Liver (tissue), 9 donors: ENCODE results near the gene TMEM220. TPM values are rescaled to one million over a fixed set of nuclear protein-coding genes. Genes with fewer than 3 reads are reported as not detected.
"Not testable (repeated sequence)": the region's sequence is repeated elsewhere in the genome, so short reads cannot be mapped to it uniquely, and the experiment has no call there.

ENCODE experiments used
- DNase-seq: peaks from one replicate; pipeline ENCODE4 v3.0.0-alpha.2; 2017; ENCODE audit warnings: low spot score
- H3K27ac ChIP-seq, 2 donors: one replicate each; pipeline ENCODE4 v1.7.0; 2013; ENCODE audit warnings: inconsistent platforms in 2 of 2, low read length in 2 of 2, control low read depth in 1 of 2, low read depth in 1 of 2, mild to moderate bottlenecking in 1 of 2
- H3K27me3 ChIP-seq, 4 donors: one replicate each; pipeline versions ENCODE4 v1.6.1 to v1.7.0; 2013; ENCODE audit warnings: low read length in 3 of 4, inconsistent platforms in 1 of 4, mild to moderate bottlenecking in 1 of 4, moderate library complexity in 1 of 4; ENCODE audit not compliant: control insufficient read depth in 4 of 4, insufficient read depth in 4 of 4
- H3K36me3 ChIP-seq, 4 donors: one replicate each; pipeline versions ENCODE4 v1.6.1 to v1.7.0; 2013; ENCODE audit warnings: low read length in 3 of 4, mild to moderate bottlenecking in 3 of 4, low read depth in 1 of 4, moderate library complexity in 1 of 4; ENCODE audit not compliant: control insufficient read depth in 4 of 4, insufficient read depth in 3 of 4
- H3K4me1 ChIP-seq, 4 donors: one replicate each; pipeline versions ENCODE4 v1.6.1 to v1.7.0; 2013; ENCODE audit warnings: low read length in 3 of 4, mild to moderate bottlenecking in 3 of 4, moderate library complexity in 1 of 4; ENCODE audit not compliant: control insufficient read depth in 4 of 4, insufficient read depth in 4 of 4
- H3K4me3 ChIP-seq, 3 donors: one replicate each; pipeline versions ENCODE4 v1.6.1 to v1.7.0; 2013; ENCODE audit warnings: low read length in 3 of 3, control low read depth in 1 of 3, low read depth in 1 of 3, mild to moderate bottlenecking in 1 of 3
- H3K9ac ChIP-seq, 2 donors: one replicate each; pipeline ENCODE4 v1.7.0; 2013; ENCODE audit warnings: low read length in 2 of 2, mild to moderate bottlenecking in 2 of 2, moderate library complexity in 2 of 2, control low read depth in 1 of 2, low read depth in 1 of 2
- H3K9me3 ChIP-seq, 4 donors: one replicate each; pipeline versions ENCODE4 v1.6.1 to v1.7.0; 2013; ENCODE audit warnings: low read length in 3 of 4; ENCODE audit not compliant: control insufficient read depth in 4 of 4
- ATF3 ChIP-seq: IDR thresholded peaks from 2 replicates; pipeline ENCODE4 v1.6.1; 2016; ENCODE audit warnings: antibody characterized with exemption
- CTCF ChIP-seq: fragments of 150-350 bp; IDR thresholded peaks from 2 replicates; pipeline ENCODE4 v1.5.1; 2017; ENCODE audit warnings: improper control_type of control experiment, low read depth, low read length; ENCODE audit not compliant: missing input control
- EGR1 ChIP-seq, 2 donors: IDR thresholded peaks; 2 replicates each; pipeline ENCODE4 v1.6.1; 2016 to 2018; ENCODE audit warnings: antibody characterized with exemption in 2 of 2, low read depth in 2 of 2
- FOXA1 ChIP-seq: IDR thresholded peaks from 2 replicates; pipeline ENCODE4 v1.6.1; 2016; ENCODE audit warnings: antibody characterized with exemption
- FOXA2 ChIP-seq: IDR thresholded peaks from 2 replicates; pipeline ENCODE4 v1.6.1; 2016; ENCODE audit warnings: antibody characterized with exemption
- GABPA ChIP-seq, 2 donors: IDR thresholded peaks in 1 of 2; conservative IDR thresholded peaks in 1 of 2; 2 replicates each; pipeline ENCODE4 v1.6.1; 2016; ENCODE audit warnings: antibody characterized with exemption in 2 of 2, mild to moderate bottlenecking in 1 of 2, moderate library complexity in 1 of 2
- HNF4A ChIP-seq, 2 donors: conservative IDR thresholded peaks; 2 replicates each; pipeline ENCODE4 v1.6.1; 2016; ENCODE audit warnings: antibody characterized with exemption in 2 of 2, mild to moderate bottlenecking in 2 of 2
- HNF4G ChIP-seq: IDR thresholded peaks from 2 replicates; pipeline ENCODE4 v1.6.1; 2016; ENCODE audit warnings: antibody characterized with exemption
- JUND ChIP-seq, 2 donors: IDR thresholded peaks; 2 replicates each; pipeline ENCODE4 v1.6.1; 2016; ENCODE audit warnings: antibody characterized with exemption in 2 of 2
- NR2F2 ChIP-seq: IDR thresholded peaks from 2 replicates; pipeline ENCODE4 v1.6.1; 2016; ENCODE audit warnings: antibody characterized with exemption
- RXRA ChIP-seq, 2 donors: IDR thresholded peaks; 2 replicates each; pipeline ENCODE4 v1.6.1; 2017 to 2018; ENCODE audit warnings: antibody characterized with exemption in 2 of 2, mild to moderate bottlenecking in 1 of 2
- SP1 ChIP-seq: IDR thresholded peaks from 2 replicates; pipeline ENCODE4 v1.6.1; 2018; ENCODE audit warnings: antibody characterized with exemption, mild to moderate bottlenecking
- TAF1 ChIP-seq: conservative IDR thresholded peaks from 2 replicates; pipeline ENCODE4 v1.6.1; 2016; ENCODE audit warnings: antibody characterized with exemption, mild to moderate bottlenecking
- YY1 ChIP-seq: IDR thresholded peaks from 2 replicates; pipeline ENCODE4 v1.6.1; 2016; ENCODE audit warnings: antibody characterized with exemption, mild to moderate bottlenecking
- WGBS: extraction: QIAGEN DNeasy Blood & Tissue Kit; methylation state at CpG from one replicate; pipeline ENCODE4 v1.1.7; 2013; 5-methylcytosine and 5-hydroxymethylcytosine counted together
- polyA plus RNA-seq, 2 donors: library from polyadenylated mRNA; stranded (reverse) in 1 of 2; unstranded in 1 of 2; fragments of 200-250 nt in 1 of 2; fragments of >200 nt in 1 of 2; fragmentation: Nextera tagmentation in 1 of 2; extraction: Ambion mirVana in 1 of 2; gene quantifications; one replicate each; pipeline versions ENCODE4 v1.2.1 to v1.2.3, GENCODE V29; 2013 to 2015
- total RNA-seq, 2 donors: library from RNA; depleted of rRNA; stranded (reverse); fragments of >200 nt; gene quantifications; one replicate each; pipeline ENCODE4 v1.2.3, GENCODE V29; 2014
- TF ChIP-seq, protein P1 (sequence below): IDR thresholded peaks from 2 replicates; pipeline ENCODE4 v1.6.1; 2016; ENCODE audit warnings: antibody characterized with exemption, mild to moderate bottlenecking
- TF ChIP-seq, protein P2 (sequence below): IDR thresholded peaks from 2 replicates; pipeline ENCODE4 v1.6.1; 2016; ENCODE audit warnings: antibody characterized with exemption
- TF ChIP-seq, protein P3 (sequence below): IDR thresholded peaks from 2 replicates; pipeline ENCODE4 v1.6.1; 2016; ENCODE audit warnings: antibody characterized with exemption
- donor health status: healthy.
- donor health status: healthy.
- donor health status: healthy.
- donor health status: healthy.
- donor health status: healthy.

Gene TMEM220
- total and polyA plus RNA-seq, 4 donors = 19.6 to 126 (median 28.8) TPM

DNA sequence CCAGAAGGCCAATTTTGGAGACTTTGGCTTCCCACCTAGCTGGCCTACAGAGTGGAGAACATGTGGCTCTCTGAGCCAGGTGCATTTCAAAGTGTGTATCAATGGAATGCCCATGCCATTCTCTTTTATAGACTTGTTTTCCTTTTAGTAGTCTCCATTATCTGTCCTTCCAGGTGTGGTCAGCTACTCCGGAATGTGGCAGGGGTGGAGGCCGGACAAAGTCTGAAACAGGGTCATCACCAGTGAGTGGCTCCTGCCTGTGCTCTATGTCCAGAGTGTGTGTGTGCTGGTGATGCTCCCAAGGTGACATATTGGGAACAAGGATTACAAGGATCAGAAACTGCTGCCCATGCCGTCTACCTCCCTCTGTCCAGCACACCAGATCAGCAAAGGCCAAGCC, 3.8 kb upstream of the TMEM220 start:
- H3K27ac ChIP-seq = no peak overlapping the region
- no peaks in the 10 kb centered on the region for H3K36me3 ChIP-seq
- no peak for TF ChIP-seq GABPA (IDR thresholded peaks at IDR 0.05 in 1 of 2, conservative IDR thresholded peaks at IDR 0.05 in 1 of 2)
- TF ChIP-seq, protein P1, sequence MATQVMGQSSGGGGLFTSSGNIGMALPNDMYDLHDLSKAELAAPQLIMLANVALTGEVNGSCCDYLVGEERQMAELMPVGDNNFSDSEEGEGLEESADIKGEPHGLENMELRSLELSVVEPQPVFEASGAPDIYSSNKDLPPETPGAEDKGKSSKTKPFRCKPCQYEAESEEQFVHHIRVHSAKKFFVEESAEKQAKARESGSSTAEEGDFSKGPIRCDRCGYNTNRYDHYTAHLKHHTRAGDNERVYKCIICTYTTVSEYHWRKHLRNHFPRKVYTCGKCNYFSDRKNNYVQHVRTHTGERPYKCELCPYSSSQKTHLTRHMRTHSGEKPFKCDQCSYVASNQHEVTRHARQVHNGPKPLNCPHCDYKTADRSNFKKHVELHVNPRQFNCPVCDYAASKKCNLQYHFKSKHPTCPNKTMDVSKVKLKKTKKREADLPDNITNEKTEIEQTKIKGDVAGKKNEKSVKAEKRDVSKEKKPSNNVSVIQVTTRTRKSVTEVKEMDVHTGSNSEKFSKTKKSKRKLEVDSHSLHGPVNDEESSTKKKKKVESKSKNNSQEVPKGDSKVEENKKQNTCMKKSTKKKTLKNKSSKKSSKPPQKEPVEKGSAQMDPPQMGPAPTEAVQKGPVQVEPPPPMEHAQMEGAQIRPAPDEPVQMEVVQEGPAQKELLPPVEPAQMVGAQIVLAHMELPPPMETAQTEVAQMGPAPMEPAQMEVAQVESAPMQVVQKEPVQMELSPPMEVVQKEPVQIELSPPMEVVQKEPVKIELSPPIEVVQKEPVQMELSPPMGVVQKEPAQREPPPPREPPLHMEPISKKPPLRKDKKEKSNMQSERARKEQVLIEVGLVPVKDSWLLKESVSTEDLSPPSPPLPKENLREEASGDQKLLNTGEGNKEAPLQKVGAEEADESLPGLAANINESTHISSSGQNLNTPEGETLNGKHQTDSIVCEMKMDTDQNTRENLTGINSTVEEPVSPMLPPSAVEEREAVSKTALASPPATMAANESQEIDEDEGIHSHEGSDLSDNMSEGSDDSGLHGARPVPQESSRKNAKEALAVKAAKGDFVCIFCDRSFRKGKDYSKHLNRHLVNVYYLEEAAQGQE = no peak
- no peak for TF ChIP-seq FOXA2
- TF ChIP-seq HNF4A (conservative IDR thresholded peaks at IDR 0.05) = no peak
- TF ChIP-seq TAF1 = no peak
- TF ChIP-seq YY1 = no peak
- no peak for TF ChIP-seq JUND (IDR thresholded peaks at IDR 0.05)
- TF ChIP-seq, protein P2, sequence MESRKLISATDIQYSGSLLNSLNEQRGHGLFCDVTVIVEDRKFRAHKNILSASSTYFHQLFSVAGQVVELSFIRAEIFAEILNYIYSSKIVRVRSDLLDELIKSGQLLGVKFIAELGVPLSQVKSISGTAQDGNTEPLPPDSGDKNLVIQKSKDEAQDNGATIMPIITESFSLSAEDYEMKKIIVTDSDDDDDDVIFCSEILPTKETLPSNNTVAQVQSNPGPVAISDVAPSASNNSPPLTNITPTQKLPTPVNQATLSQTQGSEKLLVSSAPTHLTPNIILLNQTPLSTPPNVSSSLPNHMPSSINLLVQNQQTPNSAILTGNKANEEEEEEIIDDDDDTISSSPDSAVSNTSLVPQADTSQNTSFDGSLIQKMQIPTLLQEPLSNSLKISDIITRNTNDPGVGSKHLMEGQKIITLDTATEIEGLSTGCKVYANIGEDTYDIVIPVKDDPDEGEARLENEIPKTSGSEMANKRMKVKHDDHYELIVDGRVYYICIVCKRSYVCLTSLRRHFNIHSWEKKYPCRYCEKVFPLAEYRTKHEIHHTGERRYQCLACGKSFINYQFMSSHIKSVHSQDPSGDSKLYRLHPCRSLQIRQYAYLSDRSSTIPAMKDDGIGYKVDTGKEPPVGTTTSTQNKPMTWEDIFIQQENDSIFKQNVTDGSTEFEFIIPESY = no peak
- 67% methylated on average over 3 of the region's 3 CpGs for WGBS
- no peaks in the 10 kb centered on the region for H3K27me3 ChIP-seq
- DNase-seq = no peak
- H3K4me1 ChIP-seq = peaks cover 6 to 33% (median 27%) of the 10 kb centered on the region in 4 donors
- no peaks in the 10 kb centered on the region for H3K9me3 ChIP-seq
- no peak overlapping the region for H3K9ac ChIP-seq
- no peak overlapping the region for H3K4me3 ChIP-seq

GRCh38 chr17:10732121-10732520, 2.3 kb upstream of the TMEM220 start:
- H3K27ac ChIP-seq, H3K27me3 ChIP-seq: not testable (repeated sequence)
- 81% methylated on average over 6 of the region's 6 CpGs for WGBS

GRCh38 chr17:10731408-10731879, 1.6 kb upstream of the TMEM220 start:
- no peaks in the 10 kb centered on the region for H3K9me3 ChIP-seq
- H3K27ac ChIP-seq = peak overlapping the region; percentile 41 to 74
- 89% methylated on average over 6 of the region's 6 CpGs for WGBS
- no peak overlapping the region for H3K9ac ChIP-seq
- H3K4me1 ChIP-seq = peaks cover 0 to 28% (median 22%) of the 10 kb centered on the region in 4 donors
- no peak for DNase-seq
- H3K36me3 ChIP-seq = no peaks in the 10 kb centered on the region
- no peaks in the 10 kb centered on the region for H3K27me3 ChIP-seq
- peak overlapping the region in 1 of 3 donors; percentile 60 for H3K4me3 ChIP-seq
- TF ChIP-seq ATF3 (no peak), RXRA (IDR thresholded peaks at IDR 0.05) (no peak), HNF4G (no peak), SP1 (no peak), GABPA (IDR thresholded peaks at IDR 0.05 in 1 of 2, conservative IDR thresholded peaks at IDR 0.05 in 1 of 2) (no peak), EGR1 (IDR thresholded peaks at IDR 0.05; ENCODE audit: low read depth in 2 of 2) (no peak), CTCF (no peak), HNF4A (conservative IDR thresholded peaks at IDR 0.05) (no peak), NR2F2 (no peak), FOXA1 (no peak), YY1 (no peak)
- TF ChIP-seq, protein P3, sequence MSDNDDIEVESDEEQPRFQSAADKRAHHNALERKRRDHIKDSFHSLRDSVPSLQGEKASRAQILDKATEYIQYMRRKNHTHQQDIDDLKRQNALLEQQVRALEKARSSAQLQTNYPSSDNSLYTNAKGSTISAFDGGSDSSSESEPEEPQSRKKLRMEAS = no peak
- TF ChIP-seq, protein P1 = no peak

More at GRCh38 chr17:10732121-10732520, 2.3 kb upstream of the TMEM220 start:
- H3K36me3 ChIP-seq, DNase-seq, H3K4me3 ChIP-seq, H3K9me3 ChIP-seq, H3K9ac ChIP-seq: not testable (repeated sequence)
- peaks cover 0 to 28% (median 23%) of the 10 kb centered on the region in 4 donors for H3K4me1 ChIP-seq
